HG03439 (cell line): ENCODE results near the gene F8.
"Not testable (repeated sequence)": the region's sequence is repeated elsewhere in the genome, so short reads cannot be mapped to it uniquely, and the experiment has no call there.

Source experiments
- ATAC-seq: cut with Tn5 transposase; IDR thresholded peaks from one replicate; pipeline ENCODE4 v1.9.1; 2021; ENCODE audit warnings: mild to moderate bottlenecking, moderate library complexity; ENCODE audit not compliant: unreplicated experiment

Gene F8

GRCh38 chrX:154886069-154886788 lies 136.3 kb downstream of the F8 start, which contains the start of gene F8A1:
Gene F8A1, plus strand, starts transcription at chrX:154886355. Its CDS starts 20 bp downstream, at chrX:154886375.
- peak; percentile 68 for ATAC-seq

GRCh38 chrX:154885549-154885948 lies 137.0 kb downstream of the F8 start:
- not testable (repeated sequence) for ATAC-seq

GRCh38 chrX:154885057-154885456 lies 137.5 kb downstream of the F8 start:
- not testable (repeated sequence) for ATAC-seq

DNA sequence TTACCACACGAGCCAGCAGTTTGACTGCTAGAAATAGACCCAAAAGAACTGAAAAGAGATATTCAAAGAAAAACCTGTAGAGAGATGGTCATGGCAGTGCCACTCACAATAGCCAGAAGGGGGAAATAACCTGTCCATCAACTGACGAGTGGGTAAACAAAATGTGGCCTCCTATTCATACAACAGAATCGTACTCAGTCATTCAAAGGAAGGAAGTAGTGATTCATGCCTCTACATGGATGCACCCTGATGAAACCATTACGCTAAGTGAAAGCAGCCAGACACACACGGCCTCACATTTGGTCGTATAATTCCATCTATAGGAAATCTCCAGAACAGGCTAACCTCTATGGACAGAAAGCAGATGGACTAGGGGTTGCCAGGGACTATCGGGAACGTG lies 138.5 kb downstream of the F8 start:
- ATAC-seq: not testable (repeated sequence)

DNA sequence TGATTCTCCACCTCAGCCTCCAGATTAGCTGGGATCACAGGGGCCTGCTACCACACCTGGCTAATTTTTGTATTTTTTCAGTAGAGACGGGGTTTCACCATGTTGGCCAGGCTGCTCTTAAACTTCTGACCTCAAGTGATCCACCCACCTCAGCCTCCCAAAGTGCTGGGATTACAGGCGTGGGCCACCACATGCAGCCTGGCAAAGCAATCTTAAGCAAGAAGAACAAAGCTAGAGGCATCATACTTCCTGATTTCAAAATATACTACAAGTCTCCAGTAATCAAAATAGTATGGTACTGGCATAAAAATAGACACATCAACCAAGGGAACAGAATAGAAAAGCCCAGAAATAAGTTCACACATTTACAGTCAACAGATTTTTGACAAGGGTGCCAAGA lies 149.2 kb downstream of the F8 start:
- no peak for ATAC-seq

DNA sequence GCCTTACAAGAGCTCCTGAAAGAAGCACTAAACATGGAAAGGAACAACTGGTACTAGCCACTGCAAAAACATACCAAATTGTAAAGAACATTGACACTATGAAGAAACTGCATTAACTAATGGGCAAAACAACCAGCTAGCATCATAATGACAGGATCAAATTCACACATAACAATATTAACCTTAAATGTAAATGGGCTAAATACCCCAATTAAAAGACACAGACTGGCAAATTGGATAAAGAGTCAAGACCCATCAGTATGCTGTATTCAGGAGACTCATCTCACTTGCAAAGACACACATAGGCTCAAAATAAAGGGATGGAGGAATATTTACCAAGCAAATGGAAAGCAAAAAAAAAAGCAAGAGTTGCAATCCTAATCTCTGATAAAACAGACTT lies 154.0 kb downstream of the F8 start:
- ATAC-seq: not testable (repeated sequence)

DNA sequence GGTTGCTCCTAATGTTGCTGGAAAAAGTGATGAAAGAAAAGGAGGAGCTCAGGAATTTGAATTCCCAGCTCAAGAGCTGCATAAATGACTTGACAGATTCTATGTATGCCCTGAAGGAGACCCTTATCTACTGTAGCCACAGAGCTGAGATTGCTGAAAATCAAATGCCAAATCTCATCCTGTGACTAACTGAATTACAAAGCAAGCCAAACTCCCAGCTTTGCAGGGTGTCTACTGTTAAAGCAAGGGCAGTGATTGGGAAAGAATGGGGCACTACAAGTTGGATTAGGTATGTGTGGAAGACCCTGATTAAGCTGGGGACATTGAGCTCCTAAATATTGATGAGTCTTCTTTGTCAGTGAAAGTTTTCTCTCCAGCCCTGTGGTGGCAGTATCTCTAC lies 167.3 kb downstream of the F8 start:
- no peak for ATAC-seq

DNA sequence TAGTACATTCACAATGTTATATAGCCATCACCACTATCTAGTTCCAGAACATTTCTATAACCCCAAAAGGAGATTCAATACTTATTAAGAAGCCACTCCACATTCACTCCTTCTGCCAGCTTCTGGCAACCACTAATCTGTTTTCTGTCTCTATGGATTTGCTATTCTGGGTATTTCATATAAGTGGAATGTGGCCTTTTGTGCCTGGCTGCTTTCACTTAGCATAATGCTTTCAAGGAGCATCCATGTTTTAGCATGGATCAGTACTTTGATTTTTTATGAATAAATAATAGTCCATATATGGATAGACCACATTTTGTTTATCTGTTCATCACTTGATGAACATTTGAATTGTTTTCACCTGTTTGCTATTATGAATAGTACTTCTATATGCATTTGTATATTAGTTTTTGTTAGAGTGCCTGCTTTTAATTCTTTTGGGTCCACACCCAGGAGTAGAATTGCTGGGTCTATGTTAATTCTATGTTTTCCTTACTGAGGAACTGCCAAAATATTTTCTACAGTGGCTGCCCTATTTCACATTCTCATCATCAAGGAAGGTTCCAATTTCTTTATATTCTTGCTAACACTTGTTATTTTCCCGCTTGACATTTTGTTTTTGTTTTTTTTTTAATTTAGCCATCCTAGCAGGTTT lies 171.4 kb downstream of the F8 start:
- ATAC-seq: no peak

DNA sequence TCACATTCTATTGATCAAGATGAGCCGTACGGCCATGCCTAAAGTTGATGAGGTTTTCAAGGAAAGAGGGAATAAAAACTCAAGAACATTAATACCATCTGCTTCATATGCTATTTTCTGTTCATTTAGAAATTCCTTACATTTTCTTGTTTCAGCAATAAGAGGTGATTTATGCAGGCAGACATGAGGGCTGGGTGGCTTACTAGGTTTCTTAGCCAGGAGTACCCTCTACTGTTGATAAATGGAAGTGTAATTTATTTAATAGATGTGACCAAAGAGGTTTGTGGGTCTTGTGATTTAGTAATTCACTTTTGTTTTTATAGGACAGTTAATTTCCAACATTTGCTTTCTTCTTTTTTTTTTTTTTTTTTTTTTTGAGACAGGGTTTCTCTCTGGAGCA lies 181.7 kb downstream of the F8 start:
- ATAC-seq: no peak

GRCh38 chrX:154836163-154836562 lies 186.4 kb downstream of the F8 start:
- ATAC-seq: no peak

GRCh38 chrX:154834562-154834961 lies 188.0 kb downstream of the F8 start, which contains the start of gene SMIM9:
Gene SMIM9, minus strand, starts transcription at chrX:154834662. Its CDS starts 3,806 bp downstream, at chrX:154830856.
- ATAC-seq: no peak

GRCh38 chrX:154833746-154834274 lies 188.7 kb downstream of the F8 start:
- no peak for ATAC-seq

- ATAC-seq: no peak
Measured at GRCh38 chrX:154829926-154830442, 192.5 kb downstream of the F8 start.

- ATAC-seq: no peak
Measured at GRCh38 chrX:154829134-154829533, 193.4 kb downstream of the F8 start.

- ATAC-seq: no peak
Measured at GRCh38 chrX:154828016-154828408, 194.5 kb downstream of the F8 start.

- peak; percentile 90 for ATAC-seq
Measured at GRCh38 chrX:154827194-154828015, 195.1 kb downstream of the F8 start.

- ATAC-seq: not testable (repeated sequence)
Measured at GRCh38 chrX:154825586-154825985, 196.9 kb downstream of the F8 start.

GRCh38 chrX:154824638-154825037 lies 197.9 kb downstream of the F8 start:
- ATAC-seq: no peak

DNA sequence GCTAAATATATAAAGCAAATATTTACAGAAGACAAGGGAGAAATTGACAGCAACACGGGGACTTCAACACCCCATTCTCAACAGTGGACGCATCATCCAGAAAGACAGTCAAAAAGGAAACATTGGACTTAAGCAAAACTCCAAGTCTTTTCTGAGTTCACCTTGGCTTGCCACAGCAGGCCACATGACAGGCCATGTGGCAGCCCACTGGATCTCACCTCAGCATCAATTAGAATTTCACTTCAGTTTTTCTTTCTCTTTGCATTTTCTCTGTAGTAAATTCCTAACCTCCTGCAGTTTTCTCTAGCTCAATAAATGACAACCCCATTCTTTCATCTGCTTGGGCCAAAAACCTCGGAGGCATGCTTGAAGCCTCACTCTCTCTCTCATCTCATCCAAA lies 200.5 kb downstream of the F8 start:
- no peak for ATAC-seq

- no peak for ATAC-seq
Measured at GRCh38 chrX:154821523-154821922, 201.0 kb downstream of the F8 start.

DNA sequence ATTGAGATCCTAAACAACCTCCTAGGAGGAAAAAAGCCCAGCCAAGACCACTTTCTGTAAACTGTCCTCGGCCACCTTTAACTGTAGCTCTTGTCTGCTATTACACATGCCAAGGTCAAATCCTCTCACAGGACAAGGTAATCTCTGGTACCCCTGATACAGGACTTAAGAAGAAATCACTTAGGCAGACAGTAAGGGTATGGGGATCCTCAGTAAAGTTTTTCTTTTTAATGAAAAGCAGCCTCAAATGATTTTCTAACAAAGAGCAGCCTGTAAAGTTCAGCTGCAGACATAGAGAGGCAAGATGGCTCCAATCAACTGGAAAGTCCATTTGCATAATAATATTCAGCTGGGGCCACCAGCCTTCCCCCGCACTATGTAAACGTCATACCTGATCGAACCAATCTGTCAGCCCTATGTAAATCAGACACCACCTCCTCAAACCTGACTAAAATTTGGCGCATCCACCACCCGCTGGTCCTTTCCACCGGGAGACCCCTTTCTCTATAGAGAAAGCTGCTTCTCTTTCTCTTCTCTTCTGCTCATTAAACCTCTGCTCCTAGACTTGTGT lies 202.7 kb downstream of the F8 start:
- no peak for ATAC-seq
